HepG2 (cell line): ENCODE measurements around the gene EPDR1. TPM values are rescaled to one million over a fixed set of nuclear protein-coding genes. Genes with fewer than 3 reads are reported as not detected.

Source experiments
- ARNT ChIP-seq: fragments of 450-650 bp; IDR thresholded peaks from 2 replicates; pipeline ENCODE4 v1.6.1; 2017
- ATF1 ChIP-seq: IDR thresholded peaks from 2 replicates; pipeline ENCODE4 v1.6.1; 2016; ENCODE audit warnings: mild to moderate bottlenecking, control low read depth
- CTCF ChIP-seq: sonication (generic); formaldehyde crosslinking; IDR thresholded peaks from 2 replicates; pipeline ENCODE4 v1.5.0; 2020; ENCODE audit warnings: mild to moderate bottlenecking, missing genetic modification reagents, moderate library complexity
- IRX3 ChIP-seq: sonication (generic); formaldehyde crosslinking; IDR thresholded peaks from 2 replicates; pipeline ENCODE4 v1.8.1; 2023; ENCODE audit warnings: mild to moderate bottlenecking, low read depth, missing genetic modification reagents, borderline replicate concordance
- MAZ ChIP-seq, 2 experiments: sonication (generic) in 1 of 2; formaldehyde crosslinking in 1 of 2; IDR thresholded peaks; 2 replicates each; pipeline versions ENCODE4 v1.5.0 to v1.6.1; 2012 to 2020; ENCODE audit warnings: low read depth in 2 of 2, mild to moderate bottlenecking in 2 of 2, borderline replicate concordance in 1 of 2, improper control_type of control experiment in 1 of 2, low read length in 1 of 2, missing genetic modification reagents in 1 of 2, moderate library complexity in 1 of 2
- MTA1 ChIP-seq: sonication (generic); formaldehyde crosslinking; IDR thresholded peaks from 2 replicates; pipeline ENCODE4 v1.4.0; 2020; ENCODE audit warnings: missing genetic modification reagents, mild to moderate bottlenecking, borderline replicate concordance
- NFRKB ChIP-seq: fragments of 450-650 bp; IDR thresholded peaks from 2 replicates; pipeline ENCODE4 v1.6.1; 2017
- PRDM10 ChIP-seq: sonication (generic); formaldehyde crosslinking; IDR thresholded peaks from 2 replicates; pipeline ENCODE4 v1.4.0; 2020; ENCODE audit warnings: low read depth, missing genetic modification reagents
- RFX5 ChIP-seq: IDR thresholded peaks from 2 replicates; pipeline ENCODE4 v1.6.1; 2011; ENCODE audit warnings: low read depth, low read length, improper control_type of control experiment
- RNF219 ChIP-seq: sonication (generic); formaldehyde crosslinking; IDR thresholded peaks from 2 replicates; pipeline ENCODE4 v1.5.0; 2020; ENCODE audit warnings: mild to moderate bottlenecking, missing genetic modification reagents
- SIN3A ChIP-seq: IDR thresholded peaks from 2 replicates; pipeline ENCODE4 v1.6.1; 2011; ENCODE audit warnings: low read depth, mild to moderate bottlenecking, control low read depth, low read length, borderline replicate concordance
- SMAD1 ChIP-seq: sonication (generic); formaldehyde crosslinking; IDR thresholded peaks from 2 replicates; pipeline ENCODE4 v1.4.0; 2020; ENCODE audit warnings: missing genetic modification reagents, low read depth, mild to moderate bottlenecking, borderline replicate concordance
- SRSF1 ChIP-seq: fragments of 200-400 bp; formaldehyde crosslinking; optimal IDR thresholded peaks from 2 replicates; pipeline ENCODE3; 2017; ENCODE audit warnings: mild to moderate bottlenecking, low read depth, low read length, moderate library complexity
- ZFAT ChIP-seq: sonication (generic); formaldehyde crosslinking; conservative IDR thresholded peaks from 2 replicates; pipeline ENCODE4 v1.8.1; 2023; ENCODE audit warnings: missing genetic modification reagents, inconsistent platforms
- ZNF260 ChIP-seq: sonication (generic); formaldehyde crosslinking; IDR thresholded peaks from 2 replicates; pipeline ENCODE4 v1.4.0; 2020; ENCODE audit warnings: missing genetic modification reagents, low read depth, mild to moderate bottlenecking, borderline replicate concordance
- ZNF30 ChIP-seq: sonication (generic); formaldehyde crosslinking; IDR thresholded peaks from 2 replicates; pipeline ENCODE4 v1.5.0; 2020; ENCODE audit warnings: mild to moderate bottlenecking, missing genetic modification reagents
- ZNF503 ChIP-seq: sonication (generic); formaldehyde crosslinking; IDR thresholded peaks from 2 replicates; pipeline ENCODE4 v1.4.0; 2020; ENCODE audit warnings: missing genetic modification reagents
- ZNF709 ChIP-seq: sonication (generic); formaldehyde crosslinking; IDR thresholded peaks from 2 replicates; pipeline ENCODE4 v1.5.0; 2020; ENCODE audit warnings: mild to moderate bottlenecking, missing genetic modification reagents
- ZNF773 ChIP-seq: sonication (generic); formaldehyde crosslinking; IDR thresholded peaks from 2 replicates; pipeline ENCODE4 v1.4.0; 2020; ENCODE audit warnings: missing genetic modification reagents, borderline replicate concordance
- ZNF839 ChIP-seq: sonication (generic); formaldehyde crosslinking; IDR thresholded peaks from 2 replicates; pipeline ENCODE4 v1.4.0; 2020; ENCODE audit warnings: missing genetic modification reagents, mild to moderate bottlenecking, borderline replicate concordance
- ZNF841 ChIP-seq: sonication (generic); formaldehyde crosslinking; IDR thresholded peaks from 2 replicates; pipeline ENCODE4 v1.8.1; 2023; ENCODE audit warnings: missing genetic modification reagents, borderline replicate concordance
- polyA plus RNA-seq, 8 experiments: library from polyadenylated mRNA; depleted of rRNA in 3 of 8; stranded (reverse) in 7 of 8; unstranded in 1 of 8; fragments of >200 nt; fragmentation: Illumina TruSeq in 4 of 8; extraction: Trizol in 4 of 8; gene quantifications; 2 replicates each; pipeline versions ENCODE4 v1.2.1 to v1.2.3, GENCODE V29; 2011 to 2016; ENCODE audit warnings: low read depth in 4 of 8, missing spikeins in 1 of 8, mixed read lengths in 1 of 8; ENCODE audit not compliant: insufficient read depth in 1 of 8
- total RNA-seq, 5 experiments: library from RNA; depleted of rRNA; stranded (reverse); fragments of >200 nt; fragmentation: Illumina TruSeq; extraction: Trizol; gene quantifications; 2 replicates each; pipeline ENCODE4 v1.2.3, GENCODE V29; 2016; ENCODE audit warnings: low read depth in 1 of 5

The EPDR1 gene
- total and polyA plus RNA-seq, 2 of the 13 experiments (the other 11 are each of a cell fraction or from before 2014, with no cell fraction given): 38.3 to 50.2 TPM

GRCh38 chr7:37920305-37920848 lies at the start of gene EPDR1 (continued):
- TF ChIP-seq MAZ (IDR thresholded peaks at IDR 0.05; ENCODE audit: borderline replicate concordance, low read depth, low read length) (no peak), MAZ (CRISPR knock-in tag; IDR thresholded peaks at IDR 0.05; ENCODE audit: low read depth) (no peak), CTCF (CRISPR knock-in tag) (no peak; the same call in 1 of the 2 replicates), ZNF841 (no peak), ARNT (no peak), NFRKB (no peak), ZNF773 (no peak), ATF1 (CRISPR knock-in tag) (no peak), SRSF1 (no peak), ZNF30 (CRISPR knock-in tag) (no peak), SIN3A (peak; percentile 16; the same call in 1 of the 2 replicates), IRX3 (CRISPR knock-in tag) (no peak), RNF219 (CRISPR knock-in tag) (no peak), ZNF709 (CRISPR knock-in tag) (no peak), ZNF839 (CRISPR knock-in tag) (no peak), MTA1 (CRISPR knock-in tag) (no peak), ZNF503 (no peak), RFX5 (no peak), ZNF260 (CRISPR knock-in tag) (no peak), SMAD1 (CRISPR knock-in tag) (no peak), PRDM10 (no peak), ZFAT (no peak)
